ENCODE measurements around the gene AGFG2. TPM values are rescaled to one million over a fixed set of nuclear protein-coding genes. Genes with fewer than 3 reads are reported as not detected.

The AGFG2 gene
- total and polyA plus RNA-seq, 4 donors: 37.2 to 48.8 (median 42.3) TPM

- TF ChIP-seq ZBTB33 (IDR thresholded peaks at IDR 0.05) (no peak), JUND (IDR thresholded peaks at IDR 0.05) (no peak)
These were observed 27.1 kb downstream of the AGFG2 start (continued) for GRCh38 chr7:100566018-100566531.

GRCh38 chr7:100567031-100567730 lies 28.2 kb downstream of the AGFG2 start:
- Histone ChIP-seq H3K27ac (ENCODE audit: low read depth in 1 of 2, low read length in 2 of 2) (peak overlapping the region; percentile 84 to 90), H3K9ac (ENCODE audit: low read depth in 1 of 2, low read length in 2 of 2) (peak overlapping the region in 1 of 2 donors; percentile 9), H3K36me3 (ENCODE audit: control insufficient read depth in 4 of 4, insufficient read depth in 3 of 4, low read depth in 1 of 4, low read length in 3 of 4) (peaks cover 0 to 15% (median 7%) of the 10 kb centered on the region in 4 donors), H3K4me3 (ENCODE audit: low read depth in 1 of 3, low read length in 3 of 3) (no peak overlapping the region), H3K9me3 (ENCODE audit: control insufficient read depth in 4 of 4, low read length in 3 of 4) (no peaks in the 10 kb centered on the region), H3K27me3 (ENCODE audit: control insufficient read depth in 4 of 4, insufficient read depth in 4 of 4, low read length in 3 of 4) (no peaks in the 10 kb centered on the region), H3K4me1 (ENCODE audit: control insufficient read depth in 4 of 4, insufficient read depth in 4 of 4, low read length in 3 of 4) (peaks cover 37 to 94% (median 77%) of the 10 kb centered on the region in 4 donors)
- TF ChIP-seq REST (IDR thresholded peaks at IDR 0.05) (no peak), SP1 (IDR thresholded peaks at IDR 0.05) (no peak), TAF1 (conservative IDR thresholded peaks at IDR 0.05) (no peak), RXRA (IDR thresholded peaks at IDR 0.05) (no peak), GABPA (IDR thresholded peaks at IDR 0.05 in 1 of 2, conservative IDR thresholded peaks at IDR 0.05 in 1 of 2) (no peak), NR2F2 (IDR thresholded peaks at IDR 0.05) (no peak), EGR1 (IDR thresholded peaks at IDR 0.05; ENCODE audit: low read depth in 2 of 2) (no peak), ATF3 (IDR thresholded peaks at IDR 0.05) (no peak), MAX (IDR thresholded peaks at IDR 0.05) (no peak), FOXA2 (IDR thresholded peaks at IDR 0.05) (no peak), HNF4G (IDR thresholded peaks at IDR 0.05) (no peak), ZBTB33 (IDR thresholded peaks at IDR 0.05) (no peak), JUND (IDR thresholded peaks at IDR 0.05) (no peak), CTCF (IDR thresholded peaks at IDR 0.05; ENCODE audit: low read depth, low read length, missing input control) (no peak), RAD21 (IDR thresholded peaks at IDR 0.05) (no peak), FOXA1 (IDR thresholded peaks at IDR 0.05) (no peak)
- DNase-seq (ENCODE audit: low spot score): no peak
- WGBS: 72% methylated on average over 12 of the region's 12 CpGs

Measured in liver (tissue), 9 donors.